ENCODE measurements around the gene SLC39A13. TPM values are rescaled to one million over a fixed set of nuclear protein-coding genes. Genes with fewer than 3 reads are reported as not detected.

SLC39A13 gene
- total and polyA plus RNA-seq, 7 experiments from 2014 or later: 21.4 to 60.4 (median 40.7) TPM

DNA sequence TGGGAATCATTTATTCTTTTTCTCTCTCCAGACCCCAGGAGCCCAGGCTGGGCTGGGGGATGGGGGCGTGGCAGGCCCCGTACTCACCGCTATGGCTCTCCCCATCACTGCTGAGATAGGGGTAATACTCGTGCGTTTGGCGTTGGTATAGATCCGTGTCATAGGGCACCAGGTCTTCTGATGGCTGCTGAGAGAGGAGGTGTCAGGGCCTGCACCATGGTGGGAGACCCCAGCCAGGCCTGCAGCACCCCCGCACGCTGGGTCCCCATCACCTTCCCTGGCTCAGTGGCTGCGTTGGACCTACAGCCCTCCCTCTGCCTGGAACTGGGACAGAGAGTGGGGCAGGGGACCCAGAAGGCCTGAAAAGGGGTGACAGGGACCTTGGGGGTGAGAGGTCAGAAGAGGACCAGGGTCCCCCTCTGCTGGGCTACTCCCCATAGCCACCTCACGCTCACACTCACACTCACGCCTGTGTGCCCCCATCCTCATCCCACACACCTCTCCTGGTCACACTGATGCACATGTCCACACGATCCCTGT is 32.8 kb upstream of the SLC39A13 start:
- DNase-seq: no peak
- Histone ChIP-seq H3K4me3 (ENCODE audit: low read length) (no peak overlapping the region), H3K36me3 (ENCODE audit: control insufficient read depth in 2 of 3, insufficient read depth in 3 of 3, low read length in 3 of 3) (no peaks in the 10 kb centered on the region), H3K4me1 (ENCODE audit: control insufficient read depth in 2 of 2, insufficient read depth in 2 of 2, low read length in 2 of 2) (peaks cover 0 to 3% of the 10 kb centered on the region in 2 donors), H3K9me3 (ENCODE audit: control insufficient read depth in 2 of 3, low read length in 3 of 3) (no peaks in the 10 kb centered on the region), H3K27me3 (ENCODE audit: control insufficient read depth in 2 of 2, insufficient read depth in 2 of 2, low read length in 2 of 2) (no peaks in the 10 kb centered on the region), H3K27ac (ENCODE audit: low read depth, low read length) (no peak overlapping the region)
- ATAC-seq: no peak
- Mint-ChIP-seq H3K9me3 (no peaks in the 10 kb centered on the region), H3K4me3 (peak overlapping the region in 2 of 10 donors; percentile 63), H3K27ac (peak overlapping the region in 1 of 9 donors; percentile 43), H3K4me1 (peaks cover 0 to 12% (median 0%) of the 10 kb centered on the region in 7 donors), H3K36me3 (no peaks in the 10 kb centered on the region), H3K27me3 (no peaks in the 10 kb centered on the region)
- ChIA-PET CTCF (interaction anchor here (1.9 to 4.4 kb wide), 3 partner anchors 13 to 24 kb away, joined by 20 to 33 read pairs (median 31); no protein-coding TSS in a partner anchor), POLR2A (interaction anchor here (2.6 kb wide), 1 partner anchor 33 kb away, joined by 40 read pairs; the partner anchor contains the start of gene SLC39A13)
- intact Hi-C loops (cut with micrococcal nuclease): no loop called here

DNA sequence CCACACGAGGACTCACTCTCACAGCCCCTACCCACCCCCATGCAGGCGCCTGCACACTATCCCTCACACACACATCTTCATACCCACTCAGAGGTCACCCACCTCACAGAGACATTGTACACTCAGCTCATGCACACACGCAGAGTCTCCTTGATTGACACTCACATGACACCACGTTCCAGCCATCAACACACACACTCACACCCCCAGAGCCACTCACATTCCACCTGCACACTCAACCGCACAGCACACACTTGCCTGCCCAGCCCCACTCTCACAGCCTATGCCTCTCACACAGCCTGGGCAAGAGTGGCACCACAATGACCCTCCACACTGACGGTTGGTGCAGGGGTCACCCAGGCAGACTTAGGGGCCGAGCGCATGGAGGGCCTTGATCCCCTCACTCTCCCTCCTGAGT is 32.3 kb upstream of the SLC39A13 start:
- Mint-ChIP-seq H3K27me3 (no peaks in the 10 kb centered on the region), H3K36me3 (no peaks in the 10 kb centered on the region), H3K27ac (peak overlapping the region in 3 of 9 donors; percentile 13 to 58 (median 43)), H3K4me1 (peaks cover 0 to 13% (median 0%) of the 10 kb centered on the region in 7 donors), H3K9me3 (no peaks in the 10 kb centered on the region), H3K4me3 (peak overlapping the region in 1 of 10 donors; percentile 63)
- ATAC-seq (no peak), DNase-seq (no peak)
- intact Hi-C loops (cut with micrococcal nuclease): no loop called here
- Histone ChIP-seq H3K9me3 (ENCODE audit: control insufficient read depth in 2 of 3, low read length in 3 of 3) (no peaks in the 10 kb centered on the region), H3K27ac (ENCODE audit: low read depth, low read length) (no peak overlapping the region), H3K36me3 (ENCODE audit: control insufficient read depth in 2 of 3, insufficient read depth in 3 of 3, low read length in 3 of 3) (no peaks in the 10 kb centered on the region), H3K4me1 (ENCODE audit: control insufficient read depth in 2 of 2, insufficient read depth in 2 of 2, low read length in 2 of 2) (peaks cover 0 to 3% of the 10 kb centered on the region in 2 donors), H3K4me3 (ENCODE audit: low read length) (no peak overlapping the region), H3K27me3 (ENCODE audit: control insufficient read depth in 2 of 2, insufficient read depth in 2 of 2, low read length in 2 of 2) (no peaks in the 10 kb centered on the region)
- POLR2A ChIA-PET: no interaction called here
- CTCF ChIA-PET: no interaction called here

DNA sequence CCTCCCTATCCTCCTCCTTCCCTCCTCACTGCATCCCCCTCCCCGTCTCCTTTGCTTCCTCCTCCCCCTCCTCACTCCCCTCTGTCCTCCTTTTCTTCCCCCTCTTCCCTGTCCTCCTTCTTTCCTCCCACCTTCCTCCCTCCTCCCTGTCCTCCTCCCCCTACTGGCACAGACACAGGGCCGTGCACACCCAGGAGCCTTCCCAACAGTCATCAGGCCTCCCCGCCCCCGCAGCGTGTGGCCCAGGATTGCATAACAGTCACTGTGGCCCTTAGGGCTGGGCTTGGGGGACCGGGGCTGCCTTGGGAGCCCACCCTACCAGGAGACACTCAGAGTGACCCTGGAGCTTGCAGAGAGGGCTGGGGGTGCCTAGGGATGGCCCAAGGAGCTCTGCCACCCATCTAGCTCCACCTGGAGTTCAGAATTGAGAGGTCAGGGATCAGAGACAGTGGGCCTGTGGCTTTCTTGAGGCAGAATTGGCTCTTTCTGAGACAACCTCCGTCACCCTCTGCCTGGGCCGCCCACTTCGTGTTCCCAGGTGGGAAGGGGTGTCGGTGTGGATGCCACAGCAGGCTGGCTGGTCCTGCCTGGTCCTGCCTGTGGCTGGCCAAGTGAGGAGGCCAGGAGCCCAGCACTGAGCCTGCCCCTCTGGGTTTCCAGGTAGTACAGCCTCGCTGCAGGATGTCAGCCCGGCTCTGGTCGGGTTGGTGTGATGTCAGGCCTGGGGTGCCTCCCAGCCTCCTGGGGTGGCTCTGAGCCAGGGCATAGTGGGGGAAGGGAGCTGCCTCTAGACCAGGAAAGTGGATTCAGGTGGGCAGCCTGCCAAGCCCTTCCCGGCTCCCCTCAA is 31.6 kb upstream of the SLC39A13 start:
- DNase-seq: no peak
- H3K36me3 Mint-ChIP-seq: no peaks in the 10 kb centered on the region
- CTCF ChIA-PET: interaction anchor here (1.5 kb wide), 1 partner anchor 12 kb away, joined by 3 read pairs; no protein-coding TSS in a partner anchor
- Histone ChIP-seq H3K36me3 (ENCODE audit: control insufficient read depth in 2 of 3, insufficient read depth in 3 of 3, low read length in 3 of 3) (no peaks in the 10 kb centered on the region), H3K27me3 (ENCODE audit: control insufficient read depth in 2 of 2, insufficient read depth in 2 of 2, low read length in 2 of 2) (no peaks in the 10 kb centered on the region), H3K9me3 (ENCODE audit: control insufficient read depth in 2 of 3, low read length in 3 of 3) (no peaks in the 10 kb centered on the region), H3K4me3 (ENCODE audit: low read length) (no peak overlapping the region), H3K27ac (ENCODE audit: low read depth, low read length) (no peak overlapping the region), H3K4me1 (ENCODE audit: control insufficient read depth in 2 of 2, insufficient read depth in 2 of 2, low read length in 2 of 2) (peaks cover 0 to 3% of the 10 kb centered on the region in 2 donors)
- peak; percentile 20 for ATAC-seq
- intact Hi-C loops (cut with micrococcal nuclease): no loop called here
- H3K4me1 Mint-ChIP-seq: peaks cover 0 to 14% (median 0%) of the 10 kb centered on the region in 7 donors
- POLR2A ChIA-PET: interaction anchor here (0.7 kb wide), 1 partner anchor 76 kb away, joined by 3 read pairs; no protein-coding TSS in a partner anchor
- H3K9me3 Mint-ChIP-seq: no peaks in the 10 kb centered on the region
- peak overlapping the region in 1 of 10 donors; percentile 27 for H3K4me3 Mint-ChIP-seq
- peak overlapping the region in 2 of 9 donors; percentile 13 to 43 for H3K27ac Mint-ChIP-seq
- H3K27me3 Mint-ChIP-seq: no peaks in the 10 kb centered on the region

DNA sequence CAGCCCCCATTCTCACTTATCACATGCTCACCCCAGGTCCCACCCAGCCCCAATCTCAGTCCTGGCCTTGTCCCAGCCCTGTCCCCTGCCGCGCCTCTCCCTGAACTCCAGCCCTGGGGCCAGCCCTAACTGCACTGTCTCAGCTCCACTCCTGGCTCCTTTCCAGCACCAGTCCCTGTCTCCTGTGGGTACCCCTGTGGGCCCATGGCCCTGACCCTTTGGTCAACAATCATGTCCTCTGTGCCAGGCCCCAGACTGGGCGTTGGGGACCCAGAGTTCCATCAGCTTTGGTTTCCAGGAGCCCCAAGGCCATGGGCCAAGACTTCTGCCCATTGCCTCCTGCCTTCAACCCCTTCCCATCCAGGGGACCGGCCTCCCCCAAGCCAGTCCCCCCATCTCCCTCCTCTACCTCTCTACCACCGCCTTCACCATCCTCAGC is 30.8 kb upstream of the SLC39A13 start:
- Histone ChIP-seq H3K9me3 (ENCODE audit: control insufficient read depth in 2 of 3, low read length in 3 of 3) (no peaks in the 10 kb centered on the region), H3K27me3 (ENCODE audit: control insufficient read depth in 2 of 2, insufficient read depth in 2 of 2, low read length in 2 of 2) (no peaks in the 10 kb centered on the region), H3K4me1 (ENCODE audit: control insufficient read depth in 2 of 2, insufficient read depth in 2 of 2, low read length in 2 of 2) (peaks cover 0 to 3% of the 10 kb centered on the region in 2 donors), H3K27ac (ENCODE audit: low read depth, low read length) (no peak overlapping the region), H3K4me3 (ENCODE audit: low read length) (no peak overlapping the region), H3K36me3 (ENCODE audit: control insufficient read depth in 2 of 3, insufficient read depth in 3 of 3, low read length in 3 of 3) (no peaks in the 10 kb centered on the region)
- ATAC-seq (no peak), DNase-seq (no peak)
- Mint-ChIP-seq H3K27ac (peak overlapping the region in 2 of 9 donors; percentile 34 to 63), H3K4me3 (peak overlapping the region in 1 of 10 donors; percentile 27), H3K9me3 (no peaks in the 10 kb centered on the region), H3K4me1 (peaks cover 0 to 18% (median 4%) of the 10 kb centered on the region in 7 donors), H3K36me3 (no peaks in the 10 kb centered on the region), H3K27me3 (no peaks in the 10 kb centered on the region)
- intact Hi-C loops (cut with micrococcal nuclease): no loop called here
- ChIA-PET POLR2A (interaction anchor here (0.6 to 2.9 kb wide), 2 partner anchors 10 to 21 kb away, joined by 3 to 7 read pairs; no protein-coding TSS in a partner anchor), CTCF (interaction anchor here (1.5 kb wide), 1 partner anchor 11 kb away, joined by 3 read pairs; no protein-coding TSS in a partner anchor)

DNA sequence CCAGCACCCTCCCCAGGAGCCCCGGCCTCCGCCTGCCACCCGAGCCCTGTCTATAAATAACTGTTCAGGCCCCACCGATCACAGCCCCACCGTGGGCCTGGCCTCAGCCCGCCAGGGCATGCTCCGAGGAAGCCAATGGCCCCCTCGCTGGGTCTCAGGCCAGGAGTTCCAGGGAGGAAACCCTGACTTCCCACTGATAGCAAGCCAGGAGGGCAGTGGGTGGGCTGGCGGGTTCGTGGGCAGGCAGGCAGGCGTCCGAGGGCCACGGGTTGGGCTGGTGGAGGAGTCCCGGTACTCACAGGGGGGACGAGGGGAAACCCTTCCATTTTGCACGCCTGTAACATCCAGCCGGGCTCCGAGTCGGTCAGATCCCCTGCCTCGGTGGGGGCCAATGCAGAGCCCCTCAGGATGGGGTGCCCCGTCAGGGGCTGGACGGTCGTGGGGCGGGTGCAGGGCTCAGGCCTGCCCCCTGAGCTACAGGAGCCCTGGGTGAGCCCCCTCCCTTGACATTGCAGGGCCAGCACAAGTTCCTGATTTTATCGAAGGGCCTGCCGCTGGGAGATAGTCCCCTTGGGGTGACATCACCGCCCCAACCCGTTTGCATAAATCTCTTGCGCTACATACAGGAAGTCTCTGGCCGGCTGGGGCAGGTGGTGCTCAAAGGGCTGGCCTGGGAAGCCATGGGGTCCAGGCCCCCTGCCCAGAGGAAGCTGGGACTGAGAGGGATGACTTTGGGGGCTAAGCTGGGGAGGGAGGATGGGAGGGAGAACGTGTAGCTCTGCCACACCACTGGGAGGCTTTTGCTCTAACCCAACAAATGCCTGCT is 30.2 kb upstream of the SLC39A13 start, which contains the start of gene SPI1:
Gene SPI1 (minus strand): TSS at position 538 of the 826 bp plus-strand sequence. CDS start 194 bp downstream, at position 344.
- Mint-ChIP-seq H3K27me3 (no peaks in the 10 kb centered on the region), H3K4me3 (peak within 1 kb of the TSS in 1 of 10 donors; percentile 27), H3K9me3 (no peaks in the 10 kb centered on the region), H3K27ac (peak within 1 kb of the TSS in 3 of 9 donors; percentile 31 to 63 (median 34)), H3K4me1 (peaks cover 0 to 23% (median 4%) of the 10 kb centered on the region in 7 donors), H3K36me3 (no peaks in the 10 kb centered on the region)
- DNase-seq (no peak), ATAC-seq (peak; percentile 77)
- Histone ChIP-seq H3K9me3 (ENCODE audit: control insufficient read depth in 2 of 3, low read length in 3 of 3) (no peaks in the 10 kb centered on the region), H3K27ac (ENCODE audit: low read depth, low read length) (no peak within 1 kb of the TSS), H3K4me1 (ENCODE audit: control insufficient read depth in 2 of 2, insufficient read depth in 2 of 2, low read length in 2 of 2) (peaks cover 0 to 3% of the 10 kb centered on the region in 2 donors), H3K36me3 (ENCODE audit: control insufficient read depth in 2 of 3, insufficient read depth in 3 of 3, low read length in 3 of 3) (no peaks in the 10 kb centered on the region), H3K27me3 (ENCODE audit: control insufficient read depth in 2 of 2, insufficient read depth in 2 of 2, low read length in 2 of 2) (no peaks in the 10 kb centered on the region), H3K4me3 (ENCODE audit: low read length) (no peak within 1 kb of the TSS)
- intact Hi-C loops (cut with micrococcal nuclease): no loop called here
- ChIA-PET CTCF (interaction anchor here (0.6 to 1.5 kb wide), 4 partner anchors 11 to 38 kb away, joined by 3 to 4 read pairs (median 3); no protein-coding TSS in a partner anchor), POLR2A (interaction anchor here (0.6 to 2.9 kb wide), 8 partner anchors 10 to 1263 kb away, joined by 3 to 7 read pairs (median 3); no protein-coding TSS in a partner anchor)

DNA sequence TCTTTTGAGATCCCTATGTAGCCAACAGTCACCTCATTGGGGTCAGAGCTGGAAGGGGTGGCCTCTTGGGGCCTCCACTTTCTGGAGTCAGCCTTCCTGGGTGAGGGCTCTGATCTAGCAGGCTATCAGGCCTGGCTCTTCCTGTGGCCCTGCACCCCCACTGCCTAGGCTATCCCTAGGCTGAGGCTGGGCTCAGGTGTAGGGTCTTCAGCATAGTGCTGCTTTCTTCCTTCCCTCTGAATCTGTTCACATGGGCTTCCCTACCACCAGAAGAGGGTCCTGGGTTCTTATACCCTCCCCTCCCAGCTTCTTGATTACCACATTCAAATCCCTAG is 29.6 kb upstream of the SLC39A13 start:
- H3K27ac Mint-ChIP-seq: peak overlapping the region in 1 of 9 donors; percentile 47
- peaks cover 0 to 1% (median 0%) of the 10 kb centered on the region in 11 donors for H3K9me3 Mint-ChIP-seq
- DNase-seq: no peak
- H3K36me3 Mint-ChIP-seq: no peaks in the 10 kb centered on the region
- H3K36me3 ChIP-seq (ENCODE audit: control insufficient read depth in 2 of 3, insufficient read depth in 3 of 3, low read length in 3 of 3): no peaks in the 10 kb centered on the region
- ChIA-PET POLR2A (interaction anchor here (0.6 to 2.9 kb wide), 7 partner anchors 9 to 1263 kb away, joined by 3 to 7 read pairs (median 3); no protein-coding TSS in a partner anchor), CTCF (interaction anchor here (0.6 to 0.9 kb wide), 3 partner anchors 21 to 37 kb away, joined by 3 to 4 read pairs (median 3); no protein-coding TSS in a partner anchor)
- no peak overlapping the region for H3K4me3 ChIP-seq (ENCODE audit: low read length)
- ATAC-seq: no peak
- no peaks in the 10 kb centered on the region for H3K27me3 Mint-ChIP-seq
- no peaks in the 10 kb centered on the region for H3K27me3 ChIP-seq (ENCODE audit: control insufficient read depth in 2 of 2, insufficient read depth in 2 of 2, low read length in 2 of 2)
- intact Hi-C loops (cut with micrococcal nuclease): no loop called here
- peaks cover 0 to 25% (median 4%) of the 10 kb centered on the region in 7 donors for H3K4me1 Mint-ChIP-seq
- no peak overlapping the region for H3K4me3 Mint-ChIP-seq
- H3K4me1 ChIP-seq (ENCODE audit: control insufficient read depth in 2 of 2, insufficient read depth in 2 of 2, low read length in 2 of 2): peaks cover 0 to under 1% of the 10 kb centered on the region in 2 donors
- no peak overlapping the region for H3K27ac ChIP-seq (ENCODE audit: low read depth, low read length)
- no peaks in the 10 kb centered on the region for H3K9me3 ChIP-seq (ENCODE audit: control insufficient read depth in 2 of 3, low read length in 3 of 3)

Measured in naive thymus-derived CD4-positive, alpha-beta T cell (primary cell).